HK-2 (cell line): Measurements from ENCODE around the gene SYT7.

Experiments used
- DNase-seq: peaks from one replicate; pipeline ENCODE4 v3.0.0-alpha.2; 2018; ENCODE audit not compliant: unreplicated experiment

Gene SYT7

GRCh38 chr11:61607920-61608599, 27.2 kb upstream of the SYT7 start:
- no peak for DNase-seq

- DNase-seq: no peak
Measured at GRCh38 chr11:61607426-61607825, 26.6 kb upstream of the SYT7 start.

- no peak for DNase-seq
Measured at GRCh38 chr11:61603667-61604066, 22.8 kb upstream of the SYT7 start.

- peak; percentile 45 for DNase-seq
Measured at GRCh38 chr11:61602775-61603569, 22.1 kb upstream of the SYT7 start.

- DNase-seq: no peak
Measured at GRCh38 chr11:61601512-61601911, 20.6 kb upstream of the SYT7 start.

GRCh38 chr11:61599968-61600710, 19.3 kb upstream of the SYT7 start:
- DNase-seq: no peak

- peak; percentile 6 for DNase-seq
Measured at GRCh38 chr11:61598886-61599868, 18.3 kb upstream of the SYT7 start.

GRCh38 chr11:61598374-61598773, 17.5 kb upstream of the SYT7 start:
- DNase-seq: no peak

GRCh38 chr11:61596990-61597389, 16.1 kb upstream of the SYT7 start:
- no peak for DNase-seq

- DNase-seq: no peak
Measured at GRCh38 chr11:61596542-61596941, 15.7 kb upstream of the SYT7 start.

GRCh38 chr11:61594907-61595257, 14.0 kb upstream of the SYT7 start:
- DNase-seq: no peak

- DNase-seq: no peak
Measured at GRCh38 chr11:61593151-61593550, 12.3 kb upstream of the SYT7 start.

- DNase-seq: no peak
Measured at GRCh38 chr11:61592176-61592575, 11.3 kb upstream of the SYT7 start.

GRCh38 chr11:61589961-61590360, 9.1 kb upstream of the SYT7 start:
- no peak for DNase-seq

GRCh38 chr11:61588728-61589191, 7.9 kb upstream of the SYT7 start:
- no peak for DNase-seq

GRCh38 chr11:61587951-61588727, 7.3 kb upstream of the SYT7 start:
- DNase-seq: no peak

GRCh38 chr11:61587541-61587941, 6.7 kb upstream of the SYT7 start:
- no peak for DNase-seq

- DNase-seq: no peak
Measured at GRCh38 chr11:61586792-61587430, 6.0 kb upstream of the SYT7 start.

- no peak for DNase-seq
Measured at GRCh38 chr11:61585115-61585514, 4.2 kb upstream of the SYT7 start.

GRCh38 chr11:61581931-61582330, 1.1 kb upstream of the SYT7 start:
- DNase-seq: no peak
